H9 (cell line): ENCODE results near the gene UTP18. TPM values are rescaled to one million over a fixed set of nuclear protein-coding genes. Genes with fewer than 3 reads are reported as not detected.
A peak's percentile ranks its signal among the peaks of the same experiment; 100 is the strongest.

ENCODE experiments used
- DNase-seq: peaks from one replicate; pipeline ENCODE4 v3.0.0-alpha.2; 2017
- H2AFZ ChIP-seq: one replicate; pipeline ENCODE4 v1.6.1; 2013; ENCODE audit warnings: mild to moderate bottlenecking, low read length, control low read depth, moderate library complexity
- H2AK5ac ChIP-seq: 2 replicates; pipeline ENCODE4 v1.6.1; 2013; ENCODE audit warnings: low read length, control low read depth, mixed read lengths; ENCODE audit not compliant: insufficient read length
- H2BK120ac ChIP-seq: one replicate; pipeline ENCODE4 v1.6.1; 2013; ENCODE audit warnings: low read depth, mild to moderate bottlenecking, low read length, control low read depth, inconsistent platforms; ENCODE audit not compliant: poor library complexity, severe bottlenecking
- H2BK12ac ChIP-seq: 2 replicates; pipeline ENCODE4 v1.6.1; 2013; ENCODE audit warnings: low read length, control low read depth, mixed read lengths, low read depth; ENCODE audit not compliant: insufficient read length
- H2BK15ac ChIP-seq: 2 replicates; pipeline ENCODE4 v1.6.1; 2013; ENCODE audit warnings: low read depth, low read length, control low read depth
- H2BK20ac ChIP-seq: one replicate; pipeline ENCODE4 v1.6.1; 2013; ENCODE audit warnings: low read depth, mild to moderate bottlenecking, low read length, control low read depth, inconsistent platforms; ENCODE audit not compliant: poor library complexity, severe bottlenecking
- H2BK5ac ChIP-seq: 2 replicates; pipeline ENCODE4 v1.6.1; 2013; ENCODE audit warnings: low read length, control low read depth, mixed read lengths; ENCODE audit not compliant: insufficient read length
- H3K14ac ChIP-seq: 2 replicates; pipeline ENCODE4 v1.6.1; 2013; ENCODE audit warnings: low read length, control low read depth; ENCODE audit not compliant: insufficient read depth
- H3K18ac ChIP-seq: 2 replicates; pipeline ENCODE4 v1.6.1; 2013; ENCODE audit warnings: low read depth, mild to moderate bottlenecking, mixed read lengths, low read length, control low read depth; ENCODE audit not compliant: insufficient read length
- H3K23ac ChIP-seq: 2 replicates; pipeline ENCODE4 v1.6.1; 2013; ENCODE audit warnings: low read length, control low read depth, mixed read lengths, low read depth; ENCODE audit not compliant: insufficient read length
- H3K23me2 ChIP-seq: 2 replicates; pipeline ENCODE4 v1.6.1; 2013; ENCODE audit warnings: low read depth, mild to moderate bottlenecking, mixed read lengths, low read length, control low read depth; ENCODE audit not compliant: insufficient read length, poor library complexity, severe bottlenecking
- H3K27ac ChIP-seq: 2 replicates; pipeline ENCODE4 v1.5.1; 2013; ENCODE audit warnings: low read length, control low read depth, mixed read lengths, low read depth; ENCODE audit not compliant: insufficient read length
- H3K27me3 ChIP-seq: 2 replicates; pipeline ENCODE4 v1.6.1; 2013; ENCODE audit warnings: low read length, control low read depth, inconsistent platforms; ENCODE audit not compliant: insufficient read depth
- H3K4ac ChIP-seq: 2 replicates; pipeline ENCODE4 v1.6.1; 2013; ENCODE audit warnings: low read depth, mild to moderate bottlenecking, control low read depth, inconsistent platforms, low read length, moderate library complexity
- H3K4me1 ChIP-seq: 2 replicates; pipeline ENCODE4 v1.6.1; 2013; ENCODE audit warnings: low read length, control low read depth, inconsistent platforms; ENCODE audit not compliant: insufficient read depth
- H3K4me2 ChIP-seq: 2 replicates; pipeline ENCODE4 v1.6.1; 2013; ENCODE audit warnings: low read length, control low read depth, mixed read lengths; ENCODE audit not compliant: insufficient read length, insufficient read depth
- H3K56ac ChIP-seq: 2 replicates; pipeline ENCODE4 v1.6.1; 2013; ENCODE audit warnings: low read depth, mild to moderate bottlenecking, mixed read lengths, low read length, control low read depth; ENCODE audit not compliant: insufficient read length
- H3K79me1 ChIP-seq: 2 replicates; pipeline ENCODE4 v1.6.1; 2013; ENCODE audit warnings: low read depth, mild to moderate bottlenecking, moderate library complexity, low read length, control low read depth, inconsistent platforms; ENCODE audit not compliant: insufficient read depth, poor library complexity, severe bottlenecking
- H3K79me2 ChIP-seq: 2 replicates; pipeline ENCODE4 v1.6.1; 2013; ENCODE audit warnings: low read length, control low read depth, inconsistent platforms; ENCODE audit not compliant: insufficient read depth
- H3K9ac ChIP-seq: 2 replicates; pipeline ENCODE4 v1.6.1; 2013; ENCODE audit warnings: low read length, control low read depth, mixed read lengths; ENCODE audit not compliant: insufficient read length; ENCODE audit errors: extremely low read depth
- H3K9me3 ChIP-seq: one replicate; pipeline ENCODE4 v1.6.1; 2013; ENCODE audit warnings: low read depth, low read length, inconsistent platforms; ENCODE audit not compliant: control insufficient read depth
- H3T11ph ChIP-seq: one replicate; pipeline ENCODE4 v1.6.1; 2013; ENCODE audit warnings: mild to moderate bottlenecking, low read length, control low read depth, inconsistent platforms
- H4K20me1 ChIP-seq: one replicate; pipeline ENCODE4 v1.6.1; 2013; ENCODE audit not compliant: control insufficient read depth, insufficient read length, insufficient read depth
- H4K5ac ChIP-seq: 2 replicates; pipeline ENCODE4 v1.6.1; 2013; ENCODE audit warnings: low read depth, mild to moderate bottlenecking, mixed read lengths, low read length, control low read depth; ENCODE audit not compliant: insufficient read length
- H4K8ac ChIP-seq: replicated peaks from 2 replicates; pipeline ENCODE4 v1.6.1; 2013; ENCODE audit warnings: low read length, control low read depth, mixed read lengths, low read depth; ENCODE audit not compliant: insufficient read length
- H4K91ac ChIP-seq: 2 replicates; pipeline ENCODE4 v1.6.1; 2013; ENCODE audit warnings: low read depth, mild to moderate bottlenecking, moderate library complexity, mixed read lengths, low read length, control low read depth; ENCODE audit not compliant: insufficient read length
- H3K27ac Mint-ChIP-seq, 3 experiments: 2 replicates in 2 of 3; 3 replicates in 1 of 3; pipeline ENCODE4 v1.8.0; 2020 to 2021; ENCODE audit warnings: mixed read lengths in 3 of 3, mild to moderate bottlenecking in 1 of 3, moderate library complexity in 1 of 3
- H3K27me3 Mint-ChIP-seq: 2 replicates; pipeline ENCODE4 v1.8.0; 2021; ENCODE audit warnings: low read depth, mild to moderate bottlenecking, moderate library complexity, mixed read lengths
- H3K36me3 Mint-ChIP-seq, 3 experiments: 2 replicates in 2 of 3; 3 replicates in 1 of 3; pipeline ENCODE4 v1.8.0; 2020 to 2021; ENCODE audit warnings: low read depth in 3 of 3, mixed read lengths in 3 of 3; ENCODE audit not compliant: insufficient read depth in 1 of 3
- H3K4me1 Mint-ChIP-seq, 2 experiments: 2 replicates each; pipeline ENCODE4 v1.8.0; 2020; ENCODE audit warnings: mixed read lengths in 2 of 2
- H3K4me3 Mint-ChIP-seq, 2 experiments: 2 replicates in 1 of 2; 3 replicates in 1 of 2; pipeline ENCODE4 v1.8.0; 2020 to 2021; ENCODE audit warnings: mild to moderate bottlenecking in 2 of 2, mixed read lengths in 2 of 2, moderate library complexity in 1 of 2
- H3K9me3 Mint-ChIP-seq, 2 experiments: 2 replicates in 1 of 2; 3 replicates in 1 of 2; pipeline ENCODE4 v1.8.0; 2020; ENCODE audit warnings: mild to moderate bottlenecking in 2 of 2, mixed read lengths in 2 of 2, moderate library complexity in 1 of 2
- CTCF ChIP-seq: fragments of 200-600 bp; sonication (generic); conservative IDR thresholded peaks from 3 replicates; pipeline ENCODE4 v1.8.0; 2021; ENCODE audit warnings: antibody characterized with exemption, mild to moderate bottlenecking
- WGBS: extraction: QIAGEN DNeasy Blood & Tissue Kit; methylation state at CpG from one replicate; pipeline ENCODE4 v1.1.7; 2013; ENCODE audit warnings: missing lambda C conversion rate, low lambda C conversion rate, mixed read lengths; ENCODE audit not compliant: insufficient read length; ENCODE audit errors: extremely low coverage; 5-methylcytosine and 5-hydroxymethylcytosine counted together
- total RNA-seq: library from RNA; stranded (reverse); gene quantifications from 2 replicates; pipeline ENCODE4 v1.2.1, GENCODE V29; 2021

Gene UTP18
- total RNA-seq, 1 experiment from 2014 or later, result 79.5 TPM

- Histone ChIP-seq H4K20me1 (no peaks in the 10 kb centered on the region), H3T11ph (no peak overlapping the region), H3K56ac (no peak overlapping the region), H4K91ac (no peak overlapping the region), H2BK120ac (no peak overlapping the region), H2BK5ac (no peak overlapping the region), H3K9me3 (no peaks in the 10 kb centered on the region), H3K9ac (no peak overlapping the region), H3K18ac (no peak overlapping the region), H4K8ac (no peak overlapping the region), H4K5ac (no peak overlapping the region), H3K79me1 (no peaks in the 10 kb centered on the region), H2AFZ (no peak overlapping the region), H2AK5ac (no peak overlapping the region), H3K4ac (no peak overlapping the region), H3K4me2 (no peak overlapping the region), H3K14ac (no peak overlapping the region), H3K23ac (no peak overlapping the region), H3K23me2 (no peaks in the 10 kb centered on the region), H3K4me1 (no peaks in the 10 kb centered on the region), H2BK12ac (no peak overlapping the region), H2BK20ac (no peak overlapping the region), H3K79me2 (peaks cover 5% of the 10 kb centered on the region; the same call in 1 of the 2 replicates), H2BK15ac (no peak overlapping the region), H3K27me3 (no peaks in the 10 kb centered on the region), H3K27ac (no peak overlapping the region)
- TF ChIP-seq CTCF, result no peak
- H3K4me1 Mint-ChIP-seq, result peaks cover under 1% of the 10 kb centered on the region in 2 experiments; a peak in 1 of 4 replicates
- WGBS, result no CpG with 5 or more reads among the region's 6 CpGs
- peak overlapping the region in 1 of 3 experiments; percentile 5; a peak in 3 of 7 replicates for H3K27ac Mint-ChIP-seq
- no peak for DNase-seq
- H3K36me3 Mint-ChIP-seq, result peaks cover 0 to 9% (median 4%) of the 10 kb centered on the region in 3 experiments; a peak in 3 of 7 replicates
- no peak overlapping the region for H3K4me3 Mint-ChIP-seq
- no peaks in the 10 kb centered on the region for H3K27me3 Mint-ChIP-seq
- no peaks in the 10 kb centered on the region for H3K9me3 Mint-ChIP-seq
These were observed 22.0 kb upstream of the UTP18 start for GRCh38 chr17:51238255-51238887.
